Dermis blood vessel endothelial cell (primary cell): ENCODE data around the gene EEF1AKMT1. TPM values are rescaled to one million over a fixed set of nuclear protein-coding genes. Genes with fewer than 3 reads are reported as not detected.
"Not testable (repeated sequence)": the region's sequence is repeated elsewhere in the genome, so short reads cannot be mapped to it uniquely, and the experiment has no call there.

Experiments
- DNase-seq: peaks from one replicate; pipeline ENCODE4 v3.0.0; 2010
- total RNA-seq: library from RNA; depleted of rRNA; stranded (reverse); fragments of >200 nt; gene quantifications from 2 replicates; pipeline ENCODE4 v1.2.3, GENCODE V29; 2014

Gene EEF1AKMT1
- total RNA-seq, 1 donor from 2014 or later = 10.0 TPM

- DNase-seq = no peak
These were observed 3.0 kb upstream of the EEF1AKMT1 start for GRCh38 chr13:20776751-20777150.

- no peak for DNase-seq
These were observed 2.2 kb upstream of the EEF1AKMT1 start for GRCh38 chr13:20775961-20776360.

DNA sequence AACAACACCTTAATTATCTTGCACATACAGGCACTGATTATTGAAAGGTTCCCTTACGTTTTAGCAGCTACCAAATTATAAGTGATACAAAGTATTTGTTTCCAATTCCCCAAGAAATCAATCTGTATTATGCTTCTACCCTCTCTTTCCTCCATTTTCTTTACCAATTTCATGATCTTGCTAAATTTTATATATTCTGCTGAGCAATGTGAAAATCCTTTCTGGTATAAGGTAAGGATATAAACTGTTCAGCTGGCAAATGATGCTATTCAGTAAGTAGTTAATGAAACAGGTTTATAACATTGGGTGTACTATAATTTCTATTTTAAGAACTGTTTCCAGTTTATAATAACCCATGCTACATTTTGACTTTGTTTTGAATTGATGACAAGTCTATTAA is 985 bp upstream of the EEF1AKMT1 start:
- no peak for DNase-seq

DNA sequence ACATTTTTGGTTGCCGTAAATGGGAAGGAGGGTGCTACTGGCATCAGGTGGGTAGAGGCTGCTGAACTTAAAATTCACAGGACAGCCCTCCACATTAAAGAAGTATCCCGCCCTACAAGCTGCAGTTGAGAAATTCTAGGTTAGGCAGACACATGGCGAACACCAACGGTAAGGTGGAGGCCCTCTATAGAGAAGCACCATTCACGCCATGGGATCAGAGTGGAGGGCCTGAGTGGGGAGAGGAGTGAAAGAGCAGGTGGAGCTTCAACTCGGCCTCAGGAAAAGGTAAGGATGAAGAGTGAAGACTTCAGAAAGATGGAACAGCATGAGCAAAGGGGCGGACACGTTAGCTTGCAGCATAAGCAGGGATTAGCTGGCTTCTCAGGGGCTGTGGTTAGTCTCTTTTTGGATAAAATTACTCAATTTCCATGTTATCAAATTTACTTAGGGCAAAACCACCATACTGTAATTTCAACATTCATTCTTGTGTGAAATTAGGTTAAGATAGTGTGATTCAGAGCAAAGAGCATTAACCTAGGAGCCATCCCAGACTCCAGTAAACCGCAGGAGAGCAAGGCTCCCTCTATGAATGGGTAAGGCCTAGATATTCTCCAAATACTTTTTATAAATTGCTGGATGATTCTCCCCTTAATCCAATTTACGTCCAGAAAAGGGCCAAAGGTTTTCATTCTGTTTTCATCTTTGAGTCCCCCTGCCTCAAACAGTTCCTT is 1.2 kb downstream of the EEF1AKMT1 start:
- DNase-seq = no peak

DNA sequence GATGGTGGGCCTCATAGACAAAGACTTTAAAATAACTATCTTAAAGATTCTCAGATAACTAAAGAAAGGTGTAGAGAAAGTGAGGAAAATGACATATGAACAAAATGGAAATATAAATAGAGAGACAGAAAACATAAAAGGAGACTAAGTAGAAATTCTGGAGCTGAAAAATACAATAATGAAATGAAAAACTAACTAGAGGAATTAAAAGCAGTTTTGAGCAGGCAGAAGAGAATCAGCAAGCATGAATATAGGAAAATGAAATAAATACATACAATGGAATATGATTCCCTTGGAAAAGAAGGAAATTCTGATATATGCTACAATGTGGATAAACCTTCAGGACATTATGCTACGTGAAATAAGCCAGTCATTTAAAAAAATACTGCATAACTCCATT is 3.9 kb downstream of the EEF1AKMT1 start:
- no peak for DNase-seq

GRCh38 chr13:20769091-20769490 is 4.7 kb downstream of the EEF1AKMT1 start:
- peak; percentile 96 for DNase-seq

- no peak for DNase-seq
These were observed 6.3 kb downstream of the EEF1AKMT1 start for GRCh38 chr13:20767309-20767943.

GRCh38 chr13:20760872-20761271 is 12.9 kb downstream of the EEF1AKMT1 start:
- no peak for DNase-seq

DNA sequence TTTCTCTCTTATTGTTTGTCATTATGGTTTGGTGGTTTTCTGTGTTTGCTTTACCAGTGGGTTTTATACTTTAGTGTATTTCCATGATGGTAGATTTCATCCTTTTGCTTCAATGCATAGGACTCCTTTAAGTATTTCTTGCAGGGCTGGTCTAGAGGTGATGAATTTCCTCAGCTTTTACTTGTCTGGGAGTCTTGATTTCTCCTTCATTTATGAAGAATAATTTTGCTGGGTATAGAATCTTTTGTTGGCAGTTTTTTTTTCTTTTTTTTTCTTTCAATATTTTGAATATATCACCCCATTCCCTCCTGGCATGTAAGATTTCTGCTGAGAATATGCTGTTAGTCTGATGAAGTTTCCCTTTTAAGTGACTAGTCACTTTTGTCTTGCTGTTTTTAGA is 19.8 kb downstream of the EEF1AKMT1 start:
- no peak for DNase-seq

DNA sequence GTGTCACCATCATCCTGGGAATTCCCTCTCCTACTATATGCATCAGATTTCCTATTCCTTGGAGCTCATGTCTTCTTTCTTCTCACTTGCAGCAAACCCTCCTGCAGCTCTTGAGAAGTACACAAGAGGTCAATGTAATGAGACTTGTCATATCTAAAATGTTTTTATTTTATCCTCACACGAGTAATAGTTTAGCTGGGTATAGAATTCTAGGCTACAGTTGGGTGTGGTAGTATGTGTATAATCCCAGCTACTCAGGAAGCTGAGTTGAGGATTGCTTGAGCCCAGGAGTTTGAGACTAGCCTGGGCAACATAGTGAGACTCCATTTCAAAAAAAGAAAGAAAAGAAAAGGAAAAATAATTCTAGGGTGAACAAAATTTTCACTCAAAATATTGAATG is 24.4 kb downstream of the EEF1AKMT1 start:
- DNase-seq = no peak

GRCh38 chr13:20743830-20744404 is 29.8 kb downstream of the EEF1AKMT1 start:
- DNase-seq = not testable (repeated sequence)

DNA sequence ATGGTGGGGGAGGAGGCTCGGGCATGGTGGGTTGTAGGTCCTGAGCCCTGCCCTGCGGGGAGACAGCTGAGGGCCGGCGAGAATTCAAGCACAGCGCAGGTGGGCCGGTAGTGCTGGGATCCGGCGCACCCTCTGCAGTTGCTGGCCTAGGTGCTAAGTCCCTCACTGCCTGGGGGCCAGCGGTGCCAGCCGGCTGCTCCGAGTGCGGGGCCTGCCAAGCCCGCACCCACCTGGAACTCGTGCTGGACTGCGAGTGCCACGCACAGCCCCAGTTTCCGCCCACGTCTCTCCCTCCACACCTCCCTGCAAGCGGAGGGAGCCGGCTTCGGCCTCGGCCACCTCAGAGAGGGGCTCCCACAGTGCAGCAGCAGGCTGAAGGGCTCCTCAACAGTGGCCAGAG is 33.7 kb downstream of the EEF1AKMT1 start:
- no peak for DNase-seq

GRCh38 chr13:20738616-20739015 is 35.1 kb downstream of the EEF1AKMT1 start:
- DNase-seq = no peak

GRCh38 chr13:20729633-20730585 is 43.9 kb downstream of the EEF1AKMT1 start:
- DNase-seq = no peak

GRCh38 chr13:20728579-20729311 is 45.0 kb downstream of the EEF1AKMT1 start:
- DNase-seq = peak; percentile 49

GRCh38 chr13:20727856-20728255 is 45.9 kb downstream of the EEF1AKMT1 start:
- no peak for DNase-seq

DNA sequence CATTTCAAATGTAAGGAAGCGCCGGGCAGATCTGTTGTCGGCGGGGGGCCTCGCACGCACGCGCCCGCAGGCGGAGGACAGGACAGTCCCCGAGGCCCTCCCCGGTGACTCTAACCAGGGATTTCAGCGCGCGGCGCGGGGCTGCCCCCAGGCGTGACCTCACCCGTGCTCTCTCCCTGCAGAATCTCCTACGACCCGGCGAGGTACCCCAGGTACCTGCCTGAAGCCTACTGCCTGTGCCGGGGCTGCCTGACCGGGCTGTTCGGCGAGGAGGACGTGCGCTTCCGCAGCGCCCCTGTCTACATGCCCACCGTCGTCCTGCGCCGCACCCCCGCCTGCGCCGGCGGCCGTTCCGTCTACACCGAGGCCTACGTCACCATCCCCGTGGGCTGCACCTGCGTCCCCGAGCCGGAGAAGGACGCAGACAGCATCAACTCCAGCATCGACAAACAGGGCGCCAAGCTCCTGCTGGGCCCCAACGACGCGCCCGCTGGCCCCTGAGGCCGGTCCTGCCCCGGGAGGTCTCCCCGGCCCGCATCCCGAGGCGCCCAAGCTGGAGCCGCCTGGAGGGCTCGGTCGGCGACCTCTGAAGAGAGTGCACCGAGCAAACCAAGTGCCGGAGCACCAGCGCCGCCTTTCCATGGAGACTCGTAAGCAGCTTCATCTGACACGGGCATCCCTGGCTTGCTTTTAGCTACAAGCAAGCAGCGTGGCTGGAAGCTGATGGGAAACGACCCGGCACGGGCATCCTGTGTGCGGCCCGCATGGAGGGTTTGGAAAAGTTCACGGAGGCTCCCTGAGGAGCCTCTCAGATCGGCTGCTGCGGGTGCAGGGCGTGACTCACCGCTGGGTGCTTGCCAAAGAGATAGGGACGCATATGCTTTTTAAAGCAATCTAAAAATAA is 52.1 kb downstream of the EEF1AKMT1 start:
- peak; percentile 75 for DNase-seq

GRCh38 chr13:20721058-20721453 is 52.7 kb downstream of the EEF1AKMT1 start:
- DNase-seq = no peak

DNA sequence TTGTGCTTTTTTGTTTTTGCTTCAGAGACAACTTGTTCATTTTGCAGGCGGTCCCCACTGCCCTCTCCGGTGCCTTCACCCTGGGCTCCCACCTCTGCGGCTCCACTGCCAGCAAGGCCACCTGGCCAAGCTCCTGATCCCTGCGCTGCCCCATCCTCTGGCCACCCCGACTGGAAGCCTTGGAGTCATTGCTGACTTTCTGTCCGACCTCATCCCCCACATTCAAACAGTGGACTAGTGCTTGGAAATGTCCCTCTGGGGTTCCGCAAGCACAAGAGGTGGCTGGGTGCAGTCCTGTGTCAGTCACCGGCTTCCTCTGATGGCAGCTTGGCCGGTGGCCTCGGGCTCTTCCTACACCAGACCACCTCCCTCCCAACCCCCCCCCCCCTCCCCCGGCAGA is 53.3 kb downstream of the EEF1AKMT1 start:
- no peak for DNase-seq

DNA sequence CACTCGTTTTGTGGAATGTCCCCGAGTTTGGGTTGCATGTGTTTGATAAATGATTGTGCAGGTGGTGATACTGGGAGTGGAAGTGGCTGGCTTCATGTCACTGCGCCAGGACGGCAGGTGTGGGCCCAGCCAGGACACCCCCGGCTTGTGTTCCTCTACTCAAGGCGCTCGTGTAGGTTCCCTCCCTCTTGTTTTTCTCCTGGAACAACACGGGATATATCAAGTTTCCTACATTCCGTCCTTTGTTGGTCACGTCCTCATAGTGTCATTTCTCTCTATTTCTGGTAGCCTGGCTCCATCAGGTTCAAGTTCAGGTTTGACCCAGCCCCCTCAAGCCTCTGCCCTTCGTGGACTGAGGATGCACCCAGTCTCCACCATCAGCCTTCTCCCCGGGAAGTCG is 54.0 kb downstream of the EEF1AKMT1 start:
- DNase-seq = no peak

DNA sequence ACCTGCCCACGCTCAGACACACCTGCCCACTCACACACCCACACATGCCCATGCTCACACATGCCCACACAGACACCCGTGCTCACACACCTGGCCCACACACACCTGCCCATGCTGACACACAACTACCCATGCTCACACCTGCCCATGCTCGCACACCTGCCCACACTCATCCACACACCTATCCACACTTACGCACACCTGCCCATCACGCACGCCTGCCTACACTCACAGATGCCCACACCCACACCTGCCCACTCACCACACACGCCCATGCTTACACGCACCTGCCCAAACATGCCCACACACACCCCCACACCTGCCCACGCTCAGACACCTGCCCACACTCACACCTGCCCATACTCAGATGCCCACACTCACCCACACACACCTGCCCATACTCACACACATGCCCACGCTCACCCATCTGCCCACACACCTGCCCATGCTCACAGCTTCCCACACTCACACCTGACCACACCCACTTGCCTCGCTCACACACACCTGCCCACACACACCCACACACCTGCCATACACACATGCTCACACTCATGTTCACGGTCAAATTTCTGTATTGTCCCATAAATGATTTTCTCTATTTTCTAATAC is 54.7 kb downstream of the EEF1AKMT1 start:
- no peak for DNase-seq
